DOHH2 (cell line): ENCODE results near the gene CAMSAP1.

Experiments used
- CTCF ChIP-seq: fragments of 200-600 bp; sonication (generic); IDR thresholded peaks from one replicate; pipeline ENCODE4 v1.5.1; 2014; ENCODE audit warnings: antibody characterized with exemption, mild to moderate bottlenecking, low read depth, low read length; ENCODE audit not compliant: poor library complexity, severe bottlenecking
- EZH2phosphoT487 ChIP-seq: fragments of 200-600 bp; sonication (generic); IDR thresholded peaks from 2 replicates; pipeline ENCODE4 v1.6.1; 2017; ENCODE audit warnings: borderline replicate concordance, mild to moderate bottlenecking, antibody characterized with exemption, low read length, moderate library complexity, mixed read lengths

GRCh38 chr9:135805422-135806022 is 101.8 kb downstream of the CAMSAP1 start:
- TF ChIP-seq EZH2phosphoT487 (no peak), CTCF (no peak)
